ENCODE measurements around the gene SYNE4. TPM values are rescaled to one million over a fixed set of nuclear protein-coding genes. Genes with fewer than 3 reads are reported as not detected.

Gene SYNE4
- total and polyA plus RNA-seq, 9 of the 15 experiments (the other 6 are each of a cell fraction or from before 2014, with no cell fraction given): 0.03 to 0.65 (median 0.29) TPM

DNA sequence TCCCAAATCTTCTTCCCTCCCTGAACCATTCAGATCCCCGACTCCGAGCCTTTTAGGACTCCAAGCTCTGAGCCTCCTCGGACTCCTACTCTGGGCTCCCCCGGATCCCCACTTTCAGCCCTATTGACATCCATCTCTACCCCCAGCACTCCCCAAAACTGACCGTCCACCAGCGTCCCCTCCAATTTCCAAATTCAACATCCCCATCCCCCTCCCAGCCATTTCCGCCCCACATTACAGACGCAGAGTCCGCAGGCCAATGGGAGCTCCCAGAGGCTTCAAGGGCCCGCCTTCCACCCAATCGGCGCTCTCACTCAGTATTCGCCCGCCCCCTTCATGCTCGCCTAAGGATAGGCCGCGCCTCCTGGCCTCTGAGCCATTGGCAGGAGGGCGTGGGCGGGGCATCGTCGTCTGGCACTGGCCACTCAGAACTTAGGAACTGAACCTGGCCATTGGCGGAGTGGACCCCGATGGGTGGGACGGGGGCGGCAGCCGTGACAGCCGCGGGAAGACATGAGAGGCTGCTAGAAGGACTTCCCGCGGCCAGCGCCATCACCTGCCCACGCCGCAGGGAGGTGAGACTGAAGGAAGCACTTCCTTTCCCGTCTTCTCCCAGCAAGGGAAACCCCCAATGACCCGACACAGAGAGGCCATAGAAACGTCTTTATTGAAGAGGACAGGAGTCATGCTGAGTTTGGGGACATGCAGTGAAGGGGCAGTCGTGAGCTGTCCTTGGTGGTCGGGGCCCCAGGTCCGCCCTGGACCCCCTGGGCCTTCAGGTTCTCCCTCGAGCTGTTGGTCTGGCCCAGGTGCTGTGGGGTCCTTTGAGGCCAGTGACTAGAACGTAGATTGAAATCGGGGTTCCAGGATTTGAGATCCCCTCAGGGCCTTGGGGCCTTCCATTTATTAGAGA, 5.7 kb upstream of the SYNE4 start, which contains the start of gene ALKBH6:
Gene ALKBH6 (minus strand): TSS at position 202 of the 913 bp plus-strand sequence. CDS start 816 bp downstream, outside the sequence.
- ChIA-PET POLR2A (interaction anchor here (0.6 to 1.2 kb wide), 12 partner anchors 10 to 230 kb away, joined by 3 to 9 read pairs (median 4); partner anchors contain the start of genes SDHAF1 and THAP8), CTCF (ENCODE audit: low intra/inter-chr PET ratio) (no interaction called here)
- FAIRE-seq (peak; percentile 100), ATAC-seq (peak; percentile 99), DNase-seq (ENCODE audit: extremely low read depth in 1 of 4, low spot score in 3 of 4) (peak; percentile 98 to 100 (median 98))
- peaks cover 11 to 26% of the 10 kb centered on the region in 2 experiments; a peak in 4 of 5 replicates for H3K4me1 ChIP-seq (replicated peaks in 1 of 2; ENCODE audit: control insufficient read depth in 2 of 2, insufficient read depth in 2 of 2, low read length in 2 of 2)
- H3K27me3 ChIP-seq (ENCODE audit: control insufficient read depth in 2 of 2, insufficient read depth in 2 of 2, low read length in 2 of 2): no peaks in the 10 kb centered on the region
- H4K20me1 ChIP-seq (replicated peaks; ENCODE audit: control insufficient read depth, insufficient read depth, low read length): no peaks in the 10 kb centered on the region
- in situ Hi-C loops (cut with MboI) (no loop called here), intact Hi-C loops (cut with micrococcal nuclease) (loop anchor here (1.0 kb wide), 1 partner anchor 37 kb away; no protein-coding TSS in a partner anchor)
- BruUV-seq (replicated peaks): TSS peak; percentile 82
- no peaks in the 10 kb centered on the region for H3K9me3 ChIP-seq (replicated peaks; ENCODE audit: control insufficient read depth, insufficient read depth, low read depth, low read length)
- peak within 1 kb of the TSS; percentile 88 to 94 for H3K9ac ChIP-seq (ENCODE audit: insufficient read depth in 1 of 2, low read depth in 2 of 2, low read length in 2 of 2)
- H3K79me2 ChIP-seq (ENCODE audit: control insufficient read depth, insufficient read depth, low read length): peaks cover 31% of the 10 kb centered on the region
- H3K4me2 ChIP-seq (ENCODE audit: insufficient read depth, low read length): peak within 1 kb of the TSS; percentile 90
- no peaks in the 10 kb centered on the region for H3K9me1 ChIP-seq (ENCODE audit: control insufficient read depth, insufficient read depth, low read length)
- peak within 1 kb of the TSS; percentile 87 for H3K4me3 ChIP-seq
- peak within 1 kb of the TSS; percentile 82 for H3K27ac ChIP-seq (ENCODE audit: extremely low read depth, low read depth, low read length)
- peak within 1 kb of the TSS; percentile 85 for H2AFZ ChIP-seq (ENCODE audit: low read depth, low read length)
- peaks cover 18% of the 10 kb centered on the region; the same call in 1 of the 3 replicates for H3K36me3 ChIP-seq (ENCODE audit: control insufficient read depth, insufficient read depth, low read length)
- WGBS (ENCODE audit: insufficient coverage, low coverage, missing lambda C conversion rate): 0% methylated on average over 39 of the region's 42 CpGs
- TF ChIP-seq EP300 (IDR thresholded peaks at IDR 0.05; ENCODE audit: low read length) (no peak), ATF1 (CRISPR knock-in tag; IDR thresholded peaks at IDR 0.05) (0 out of 2 replicates have a peak, but pooled peaks have one; percentile 12), ATF1 (tag; IDR thresholded peaks at IDR 0.05) (peak; percentile 94), RAD21 (CRISPR knock-in tag; conservative IDR thresholded peaks at IDR 0.05 in 1 of 2, IDR thresholded peaks at IDR 0.05 in 1 of 2) (no peak), CBFB (CRISPR knock-in tag; IDR thresholded peaks at IDR 0.05) (no peak), TSC22D4 (tag; IDR thresholded peaks at IDR 0.05) (no peak), HMG20B (CRISPR knock-in tag; IDR thresholded peaks at IDR 0.05) (no peak), FUS (optimal IDR thresholded peaks at IDR 0.05; ENCODE audit: low read depth, low read length) (no peak), GTF2A2 (tag; IDR thresholded peaks at IDR 0.05) (no peak), ZZZ3 (IDR thresholded peaks at IDR 0.05) (no peak), SMARCC2 (IDR thresholded peaks at IDR 0.05; ENCODE audit: low read depth) (no peak)
- TF ChIP-seq, protein P1, sequence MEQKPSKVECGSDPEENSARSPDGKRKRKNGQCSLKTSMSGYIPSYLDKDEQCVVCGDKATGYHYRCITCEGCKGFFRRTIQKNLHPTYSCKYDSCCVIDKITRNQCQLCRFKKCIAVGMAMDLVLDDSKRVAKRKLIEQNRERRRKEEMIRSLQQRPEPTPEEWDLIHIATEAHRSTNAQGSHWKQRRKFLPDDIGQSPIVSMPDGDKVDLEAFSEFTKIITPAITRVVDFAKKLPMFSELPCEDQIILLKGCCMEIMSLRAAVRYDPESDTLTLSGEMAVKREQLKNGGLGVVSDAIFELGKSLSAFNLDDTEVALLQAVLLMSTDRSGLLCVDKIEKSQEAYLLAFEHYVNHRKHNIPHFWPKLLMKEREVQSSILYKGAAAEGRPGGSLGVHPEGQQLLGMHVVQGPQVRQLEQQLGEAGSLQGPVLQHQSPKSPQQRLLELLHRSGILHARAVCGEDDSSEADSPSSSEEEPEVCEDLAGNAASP (IDR thresholded peaks at IDR 0.05): no peak
- TF ChIP-seq, protein P2, sequence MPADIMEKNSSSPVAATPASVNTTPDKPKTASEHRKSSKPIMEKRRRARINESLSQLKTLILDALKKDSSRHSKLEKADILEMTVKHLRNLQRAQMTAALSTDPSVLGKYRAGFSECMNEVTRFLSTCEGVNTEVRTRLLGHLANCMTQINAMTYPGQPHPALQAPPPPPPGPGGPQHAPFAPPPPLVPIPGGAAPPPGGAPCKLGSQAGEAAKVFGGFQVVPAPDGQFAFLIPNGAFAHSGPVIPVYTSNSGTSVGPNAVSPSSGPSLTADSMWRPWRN (IDR thresholded peaks at IDR 0.05; ENCODE audit: low read depth): no peak
- TF ChIP-seq, protein P3, sequence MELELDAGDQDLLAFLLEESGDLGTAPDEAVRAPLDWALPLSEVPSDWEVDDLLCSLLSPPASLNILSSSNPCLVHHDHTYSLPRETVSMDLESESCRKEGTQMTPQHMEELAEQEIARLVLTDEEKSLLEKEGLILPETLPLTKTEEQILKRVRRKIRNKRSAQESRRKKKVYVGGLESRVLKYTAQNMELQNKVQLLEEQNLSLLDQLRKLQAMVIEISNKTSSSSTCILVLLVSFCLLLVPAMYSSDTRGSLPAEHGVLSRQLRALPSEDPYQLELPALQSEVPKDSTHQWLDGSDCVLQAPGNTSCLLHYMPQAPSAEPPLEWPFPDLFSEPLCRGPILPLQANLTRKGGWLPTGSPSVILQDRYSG (tag; conservative IDR thresholded peaks at IDR 0.05; ENCODE audit: low read depth): no peak
- TF ChIP-seq, protein P4, sequence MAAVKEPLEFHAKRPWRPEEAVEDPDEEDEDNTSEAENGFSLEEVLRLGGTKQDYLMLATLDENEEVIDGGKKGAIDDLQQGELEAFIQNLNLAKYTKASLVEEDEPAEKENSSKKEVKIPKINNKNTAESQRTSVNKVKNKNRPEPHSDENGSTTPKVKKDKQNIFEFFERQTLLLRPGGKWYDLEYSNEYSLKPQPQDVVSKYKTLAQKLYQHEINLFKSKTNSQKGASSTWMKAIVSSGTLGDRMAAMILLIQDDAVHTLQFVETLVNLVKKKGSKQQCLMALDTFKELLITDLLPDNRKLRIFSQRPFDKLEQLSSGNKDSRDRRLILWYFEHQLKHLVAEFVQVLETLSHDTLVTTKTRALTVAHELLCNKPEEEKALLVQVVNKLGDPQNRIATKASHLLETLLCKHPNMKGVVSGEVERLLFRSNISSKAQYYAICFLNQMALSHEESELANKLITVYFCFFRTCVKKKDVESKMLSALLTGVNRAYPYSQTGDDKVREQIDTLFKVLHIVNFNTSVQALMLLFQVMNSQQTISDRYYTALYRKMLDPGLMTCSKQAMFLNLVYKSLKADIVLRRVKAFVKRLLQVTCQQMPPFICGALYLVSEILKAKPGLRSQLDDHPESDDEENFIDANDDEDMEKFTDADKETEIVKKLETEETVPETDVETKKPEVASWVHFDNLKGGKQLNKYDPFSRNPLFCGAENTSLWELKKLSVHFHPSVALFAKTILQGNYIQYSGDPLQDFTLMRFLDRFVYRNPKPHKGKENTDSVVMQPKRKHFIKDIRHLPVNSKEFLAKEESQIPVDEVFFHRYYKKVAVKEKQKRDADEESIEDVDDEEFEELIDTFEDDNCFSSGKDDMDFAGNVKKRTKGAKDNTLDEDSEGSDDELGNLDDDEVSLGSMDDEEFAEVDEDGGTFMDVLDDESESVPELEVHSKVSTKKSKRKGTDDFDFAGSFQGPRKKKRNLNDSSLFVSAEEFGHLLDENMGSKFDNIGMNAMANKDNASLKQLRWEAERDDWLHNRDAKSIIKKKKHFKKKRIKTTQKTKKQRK (IDR thresholded peaks at IDR 0.05; ENCODE audit: borderline replicate concordance, low read depth, low read length): peak; percentile 91; the same call in 1 of the 2 replicates

Data from K562 (cell line).